HEK293T (cell line): Measurements from ENCODE around the gene MICAL1.

Experiments used
- ARNT ChIP-seq: fragments of 450-650 bp; IDR thresholded peaks from 2 replicates; pipeline ENCODE4 v1.6.1; 2017; ENCODE audit warnings: mild to moderate bottlenecking
- BHLHE40 ChIP-seq: fragments of 450-650 bp; IDR thresholded peaks from 2 replicates; pipeline ENCODE4 v1.6.1; 2016; ENCODE audit warnings: mild to moderate bottlenecking, moderate library complexity, borderline replicate concordance
- CTBP1 ChIP-seq: fragments of 450-650 bp; IDR thresholded peaks from 2 replicates; pipeline ENCODE4 v1.6.1; 2016; ENCODE audit warnings: borderline replicate concordance
- FOXA1 ChIP-seq: fragments of 450-650 bp; IDR thresholded peaks from 2 replicates; pipeline ENCODE4 v1.6.1; 2016; ENCODE audit warnings: mild to moderate bottlenecking
- FOXK2 ChIP-seq: fragments of 450-650 bp; IDR thresholded peaks from 2 replicates; pipeline ENCODE4 v1.6.1; 2016; ENCODE audit warnings: mild to moderate bottlenecking
- L3MBTL2 ChIP-seq: fragments of 450-650 bp; conservative IDR thresholded peaks from 2 replicates; pipeline ENCODE4 v1.6.1; 2016; ENCODE audit warnings: mild to moderate bottlenecking
- NFRKB ChIP-seq: fragments of 450-650 bp; IDR thresholded peaks from 2 replicates; pipeline ENCODE4 v1.6.1; 2016; ENCODE audit warnings: mild to moderate bottlenecking, moderate library complexity
- SP1 ChIP-seq: fragments of 450-650 bp; IDR thresholded peaks from 2 replicates; pipeline ENCODE4 v1.6.1; 2017
- SUZ12 ChIP-seq: fragments of 450-650 bp; IDR thresholded peaks from 2 replicates; pipeline ENCODE4 v1.6.1; 2016; ENCODE audit warnings: mild to moderate bottlenecking

- TF ChIP-seq L3MBTL2 (no peak), FOXA1 (no peak), SP1 (no peak), BHLHE40 (no peak), SUZ12 (no peak), ARNT (no peak), FOXK2 (no peak), NFRKB (no peak), CTBP1 (no peak)
Observed at GRCh38 chr6:109453594-109454495, 1.7 kb downstream of the MICAL1 start.
